H9 (cell line): Measurements from ENCODE around the gene PRAF2. TPM values are rescaled to one million over a fixed set of nuclear protein-coding genes. Genes with fewer than 3 reads are reported as not detected.

ENCODE experiments used
- DNase-seq: peaks from one replicate; pipeline ENCODE4 v3.0.0-alpha.2; 2017
- H2AFZ ChIP-seq: one replicate; pipeline ENCODE4 v1.6.1; 2013; ENCODE audit warnings: mild to moderate bottlenecking, low read length, control low read depth, moderate library complexity
- H2AK5ac ChIP-seq: 2 replicates; pipeline ENCODE4 v1.6.1; 2013; ENCODE audit warnings: low read length, control low read depth, mixed read lengths; ENCODE audit not compliant: insufficient read length
- H2BK120ac ChIP-seq: one replicate; pipeline ENCODE4 v1.6.1; 2013; ENCODE audit warnings: low read depth, mild to moderate bottlenecking, low read length, control low read depth, inconsistent platforms; ENCODE audit not compliant: poor library complexity, severe bottlenecking
- H2BK12ac ChIP-seq: 2 replicates; pipeline ENCODE4 v1.6.1; 2013; ENCODE audit warnings: low read length, control low read depth, mixed read lengths, low read depth; ENCODE audit not compliant: insufficient read length
- H2BK15ac ChIP-seq: 2 replicates; pipeline ENCODE4 v1.6.1; 2013; ENCODE audit warnings: low read depth, low read length, control low read depth
- H2BK20ac ChIP-seq: one replicate; pipeline ENCODE4 v1.6.1; 2013; ENCODE audit warnings: low read depth, mild to moderate bottlenecking, low read length, control low read depth, inconsistent platforms; ENCODE audit not compliant: poor library complexity, severe bottlenecking
- H2BK5ac ChIP-seq: 2 replicates; pipeline ENCODE4 v1.6.1; 2013; ENCODE audit warnings: low read length, control low read depth, mixed read lengths; ENCODE audit not compliant: insufficient read length
- H3K14ac ChIP-seq: 2 replicates; pipeline ENCODE4 v1.6.1; 2013; ENCODE audit warnings: low read length, control low read depth; ENCODE audit not compliant: insufficient read depth
- H3K18ac ChIP-seq: 2 replicates; pipeline ENCODE4 v1.6.1; 2013; ENCODE audit warnings: low read depth, mild to moderate bottlenecking, mixed read lengths, low read length, control low read depth; ENCODE audit not compliant: insufficient read length
- H3K23ac ChIP-seq: 2 replicates; pipeline ENCODE4 v1.6.1; 2013; ENCODE audit warnings: low read length, control low read depth, mixed read lengths, low read depth; ENCODE audit not compliant: insufficient read length
- H3K23me2 ChIP-seq: 2 replicates; pipeline ENCODE4 v1.6.1; 2013; ENCODE audit warnings: low read depth, mild to moderate bottlenecking, mixed read lengths, low read length, control low read depth; ENCODE audit not compliant: insufficient read length, poor library complexity, severe bottlenecking
- H3K27ac ChIP-seq: 2 replicates; pipeline ENCODE4 v1.5.1; 2013; ENCODE audit warnings: low read length, control low read depth, mixed read lengths, low read depth; ENCODE audit not compliant: insufficient read length
- H3K27me3 ChIP-seq: 2 replicates; pipeline ENCODE4 v1.6.1; 2013; ENCODE audit warnings: low read length, control low read depth, inconsistent platforms; ENCODE audit not compliant: insufficient read depth
- H3K4ac ChIP-seq: 2 replicates; pipeline ENCODE4 v1.6.1; 2013; ENCODE audit warnings: low read depth, mild to moderate bottlenecking, control low read depth, inconsistent platforms, low read length, moderate library complexity
- H3K4me1 ChIP-seq: 2 replicates; pipeline ENCODE4 v1.6.1; 2013; ENCODE audit warnings: low read length, control low read depth, inconsistent platforms; ENCODE audit not compliant: insufficient read depth
- H3K4me2 ChIP-seq: 2 replicates; pipeline ENCODE4 v1.6.1; 2013; ENCODE audit warnings: low read length, control low read depth, mixed read lengths; ENCODE audit not compliant: insufficient read length, insufficient read depth
- H3K56ac ChIP-seq: 2 replicates; pipeline ENCODE4 v1.6.1; 2013; ENCODE audit warnings: low read depth, mild to moderate bottlenecking, mixed read lengths, low read length, control low read depth; ENCODE audit not compliant: insufficient read length
- H3K79me1 ChIP-seq: 2 replicates; pipeline ENCODE4 v1.6.1; 2013; ENCODE audit warnings: low read depth, mild to moderate bottlenecking, moderate library complexity, low read length, control low read depth, inconsistent platforms; ENCODE audit not compliant: insufficient read depth, poor library complexity, severe bottlenecking
- H3K79me2 ChIP-seq: 2 replicates; pipeline ENCODE4 v1.6.1; 2013; ENCODE audit warnings: low read length, control low read depth, inconsistent platforms; ENCODE audit not compliant: insufficient read depth
- H3K9ac ChIP-seq: 2 replicates; pipeline ENCODE4 v1.6.1; 2013; ENCODE audit warnings: low read length, control low read depth, mixed read lengths; ENCODE audit not compliant: insufficient read length; ENCODE audit errors: extremely low read depth
- H3K9me3 ChIP-seq: one replicate; pipeline ENCODE4 v1.6.1; 2013; ENCODE audit warnings: low read depth, low read length, inconsistent platforms; ENCODE audit not compliant: control insufficient read depth
- H3T11ph ChIP-seq: one replicate; pipeline ENCODE4 v1.6.1; 2013; ENCODE audit warnings: mild to moderate bottlenecking, low read length, control low read depth, inconsistent platforms
- H4K20me1 ChIP-seq: one replicate; pipeline ENCODE4 v1.6.1; 2013; ENCODE audit not compliant: control insufficient read depth, insufficient read length, insufficient read depth
- H4K5ac ChIP-seq: 2 replicates; pipeline ENCODE4 v1.6.1; 2013; ENCODE audit warnings: low read depth, mild to moderate bottlenecking, mixed read lengths, low read length, control low read depth; ENCODE audit not compliant: insufficient read length
- H4K8ac ChIP-seq: replicated peaks from 2 replicates; pipeline ENCODE4 v1.6.1; 2013; ENCODE audit warnings: low read length, control low read depth, mixed read lengths, low read depth; ENCODE audit not compliant: insufficient read length
- H4K91ac ChIP-seq: 2 replicates; pipeline ENCODE4 v1.6.1; 2013; ENCODE audit warnings: low read depth, mild to moderate bottlenecking, moderate library complexity, mixed read lengths, low read length, control low read depth; ENCODE audit not compliant: insufficient read length
- H3K27ac Mint-ChIP-seq, 3 experiments: 2 replicates in 2 of 3; 3 replicates in 1 of 3; pipeline ENCODE4 v1.8.0; 2020 to 2021; ENCODE audit warnings: mixed read lengths in 3 of 3, mild to moderate bottlenecking in 1 of 3, moderate library complexity in 1 of 3
- H3K27me3 Mint-ChIP-seq: 2 replicates; pipeline ENCODE4 v1.8.0; 2021; ENCODE audit warnings: low read depth, mild to moderate bottlenecking, moderate library complexity, mixed read lengths
- H3K36me3 Mint-ChIP-seq, 3 experiments: 2 replicates in 2 of 3; 3 replicates in 1 of 3; pipeline ENCODE4 v1.8.0; 2020 to 2021; ENCODE audit warnings: low read depth in 3 of 3, mixed read lengths in 3 of 3; ENCODE audit not compliant: insufficient read depth in 1 of 3
- H3K4me1 Mint-ChIP-seq, 2 experiments: 2 replicates each; pipeline ENCODE4 v1.8.0; 2020; ENCODE audit warnings: mixed read lengths in 2 of 2
- H3K4me3 Mint-ChIP-seq, 2 experiments: 2 replicates in 1 of 2; 3 replicates in 1 of 2; pipeline ENCODE4 v1.8.0; 2020 to 2021; ENCODE audit warnings: mild to moderate bottlenecking in 2 of 2, mixed read lengths in 2 of 2, moderate library complexity in 1 of 2
- H3K9me3 Mint-ChIP-seq, 2 experiments: 2 replicates in 1 of 2; 3 replicates in 1 of 2; pipeline ENCODE4 v1.8.0; 2020; ENCODE audit warnings: mild to moderate bottlenecking in 2 of 2, mixed read lengths in 2 of 2, moderate library complexity in 1 of 2
- WGBS: extraction: QIAGEN DNeasy Blood & Tissue Kit; methylation state at CpG from one replicate; pipeline ENCODE4 v1.1.7; 2013; ENCODE audit warnings: missing lambda C conversion rate, low lambda C conversion rate, mixed read lengths; ENCODE audit not compliant: insufficient read length; ENCODE audit errors: extremely low coverage; 5-methylcytosine and 5-hydroxymethylcytosine counted together
- total RNA-seq: library from RNA; stranded (reverse); gene quantifications from 2 replicates; pipeline ENCODE4 v1.2.1, GENCODE V29; 2021
- TF ChIP-seq, protein P1 (sequence below): fragments of 200-600 bp; sonication (generic); conservative IDR thresholded peaks from 3 replicates; pipeline ENCODE4 v1.8.0; 2021; ENCODE audit warnings: antibody characterized with exemption, mild to moderate bottlenecking

PRAF2 gene
- total RNA-seq, 1 experiment from 2014 or later = 13.4 TPM

DNA sequence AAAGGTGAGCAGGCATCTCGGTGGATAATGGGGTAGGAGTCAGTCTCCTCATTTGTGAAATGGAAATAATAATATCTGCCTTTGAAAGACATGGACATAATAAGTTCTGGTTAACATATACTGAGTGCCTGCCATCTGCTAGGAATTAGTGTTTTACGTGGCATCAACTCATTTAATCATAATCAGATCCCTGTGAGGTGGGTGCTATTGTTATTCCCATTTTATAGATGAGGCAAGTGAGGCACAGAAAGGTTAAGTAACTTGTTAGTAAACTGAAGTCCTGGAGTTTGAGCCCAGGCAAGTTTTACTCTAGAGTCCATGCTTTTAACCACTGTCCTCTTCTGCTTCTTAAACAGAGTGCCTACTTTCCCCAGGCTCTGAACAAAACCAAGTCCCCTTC lies 7.5 kb downstream of the PRAF2 start:
- no peak overlapping the region for H3K9ac ChIP-seq
- H3K27ac ChIP-seq = no peak overlapping the region
- H4K91ac ChIP-seq = no peak overlapping the region
- H3K4ac ChIP-seq = no peak overlapping the region
- no peaks in the 10 kb centered on the region for H4K20me1 ChIP-seq
- peaks cover 1% of the 10 kb centered on the region; the same call in 1 of the 2 replicates for H3K79me2 ChIP-seq
- Mint-ChIP-seq H3K36me3 (peaks cover 10 to 63% (median 36%) of the 10 kb centered on the region in 3 experiments), H3K9me3 (peaks cover 71 to 79% of the 10 kb centered on the region in 2 experiments), H3K27me3 (peaks cover 3% of the 10 kb centered on the region), H3K27ac (no peak overlapping the region), H3K4me3 (no peak overlapping the region), H3K4me1 (no peaks in the 10 kb centered on the region)
- H3T11ph ChIP-seq = no peak overlapping the region
- no peak overlapping the region for H3K56ac ChIP-seq
- no peak overlapping the region for H4K5ac ChIP-seq
- H3K23me2 ChIP-seq = no peaks in the 10 kb centered on the region
- no peak overlapping the region for H2BK120ac ChIP-seq
- no peak overlapping the region for H4K8ac ChIP-seq
- no peak overlapping the region for H3K18ac ChIP-seq
- TF ChIP-seq, protein P1, sequence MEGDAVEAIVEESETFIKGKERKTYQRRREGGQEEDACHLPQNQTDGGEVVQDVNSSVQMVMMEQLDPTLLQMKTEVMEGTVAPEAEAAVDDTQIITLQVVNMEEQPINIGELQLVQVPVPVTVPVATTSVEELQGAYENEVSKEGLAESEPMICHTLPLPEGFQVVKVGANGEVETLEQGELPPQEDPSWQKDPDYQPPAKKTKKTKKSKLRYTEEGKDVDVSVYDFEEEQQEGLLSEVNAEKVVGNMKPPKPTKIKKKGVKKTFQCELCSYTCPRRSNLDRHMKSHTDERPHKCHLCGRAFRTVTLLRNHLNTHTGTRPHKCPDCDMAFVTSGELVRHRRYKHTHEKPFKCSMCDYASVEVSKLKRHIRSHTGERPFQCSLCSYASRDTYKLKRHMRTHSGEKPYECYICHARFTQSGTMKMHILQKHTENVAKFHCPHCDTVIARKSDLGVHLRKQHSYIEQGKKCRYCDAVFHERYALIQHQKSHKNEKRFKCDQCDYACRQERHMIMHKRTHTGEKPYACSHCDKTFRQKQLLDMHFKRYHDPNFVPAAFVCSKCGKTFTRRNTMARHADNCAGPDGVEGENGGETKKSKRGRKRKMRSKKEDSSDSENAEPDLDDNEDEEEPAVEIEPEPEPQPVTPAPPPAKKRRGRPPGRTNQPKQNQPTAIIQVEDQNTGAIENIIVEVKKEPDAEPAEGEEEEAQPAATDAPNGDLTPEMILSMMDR = no peak
- DNase-seq = no peak
- H3K27me3 ChIP-seq = no peaks in the 10 kb centered on the region
- WGBS = no CpG with 5 or more reads among the region's 2 CpGs
- no peak overlapping the region for H2BK5ac ChIP-seq
- H2AFZ ChIP-seq = no peak overlapping the region
- H3K14ac ChIP-seq = no peak overlapping the region
- H3K79me1 ChIP-seq = no peaks in the 10 kb centered on the region
- H3K4me2 ChIP-seq = no peak overlapping the region
- no peak overlapping the region for H2AK5ac ChIP-seq
- H3K4me1 ChIP-seq = no peaks in the 10 kb centered on the region
- H2BK20ac ChIP-seq = no peak overlapping the region
- H2BK12ac ChIP-seq = no peak overlapping the region
- no peak overlapping the region for H2BK15ac ChIP-seq
- no peaks in the 10 kb centered on the region for H3K9me3 ChIP-seq
- H3K23ac ChIP-seq = no peak overlapping the region
